Esophagus squamous epithelium (tissue), 4 donors: ENCODE data around the gene KCNMA1.

Experiments
- CTCF ChIP-seq, 6 experiments: fragments of 450-650 bp in 4 of 6; fragments of 200-600 bp in 2 of 6; sonication (generic) in 2 of 6; IDR thresholded peaks; one replicate each; pipeline ENCODE4 v1.5.1; 2016 to 2019; ENCODE audit warnings: antibody characterized with exemption in 6 of 6, mild to moderate bottlenecking in 4 of 6, moderate library complexity in 4 of 6
- POLR2A ChIP-seq, 4 donors: fragments of 450-650 bp; IDR thresholded peaks; one replicate each; pipeline ENCODE4 v1.6.1; 2017; ENCODE audit warnings: antibody characterized with exemption in 4 of 4, mild to moderate bottlenecking in 4 of 4, moderate library complexity in 3 of 4

DNA sequence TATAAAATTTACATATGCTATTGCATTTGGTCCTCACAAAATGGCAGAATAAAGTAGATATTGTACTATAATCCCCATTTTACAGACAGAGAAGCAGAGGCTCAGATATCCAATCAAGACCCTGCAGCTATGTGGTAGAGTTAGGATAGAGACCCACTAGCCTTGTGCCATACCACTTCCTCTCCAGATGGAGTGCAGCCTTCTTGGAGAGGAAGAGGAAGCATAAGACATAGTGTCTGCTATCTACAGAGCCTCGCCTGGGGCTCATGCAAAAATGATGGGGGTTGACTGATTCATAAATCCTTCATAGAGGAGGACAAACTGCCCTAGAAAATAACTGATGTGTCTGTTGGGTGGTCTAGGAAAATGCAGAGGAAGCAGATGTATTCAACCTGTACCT is 447.3 kb downstream of the KCNMA1 start:
- TF ChIP-seq CTCF (IDR thresholded peaks at IDR 0.05): no peak
- TF ChIP-seq POLR2A (IDR thresholded peaks at IDR 0.05): no peak
